Uterus (tissue), 4 donors: ENCODE results near the gene SPTBN4. TPM values are rescaled to one million over a fixed set of nuclear protein-coding genes. Genes with fewer than 3 reads are reported as not detected.

Experiments
- DNase-seq, 2 donors: peaks; one replicate each; pipeline ENCODE4 v3.0.0-alpha.2; 2019 to 2020
- H3K27ac ChIP-seq, 2 donors: fragments of 200-600 bp; sonication (generic); 1 replicate in 1 of 2; 2 replicates in 1 of 2; pipeline ENCODE4 v1.5.1; 2016 to 2018
- H3K27me3 ChIP-seq, 2 donors: fragments of 200-600 bp; sonication (generic); one replicate each; pipeline ENCODE4 v1.5.1; 2018 to 2019; ENCODE audit warnings: control low read depth in 1 of 2
- H3K36me3 ChIP-seq, 2 donors: fragments of 200-600 bp; sonication (generic); one replicate each; pipeline ENCODE4 v1.5.1; 2019; ENCODE audit warnings: control low read depth in 1 of 2
- H3K4me1 ChIP-seq, 2 donors: fragments of 200-600 bp; sonication (generic); one replicate each; pipeline ENCODE4 v1.5.1; 2018 to 2019; ENCODE audit warnings: control low read depth in 1 of 2
- H3K4me3 ChIP-seq, 2 donors: fragments of 200-600 bp; sonication (generic); 1 replicate in 1 of 2; 2 replicates in 1 of 2; pipeline ENCODE4 v1.5.1; 2018 to 2019; ENCODE audit warnings: mild to moderate bottlenecking in 1 of 2
- H3K9me3 ChIP-seq, 2 donors: fragments of 200-600 bp; sonication (generic); one replicate each; pipeline ENCODE4 v1.5.1; 2019; ENCODE audit warnings: control low read depth in 1 of 2
- POLR2A ChIP-seq, 2 donors: fragments of 450-650 bp; IDR thresholded peaks; one replicate each; pipeline ENCODE4 v1.6.1; 2016; ENCODE audit warnings: antibody characterized with exemption in 2 of 2, mild to moderate bottlenecking in 1 of 2, moderate library complexity in 1 of 2
- intact Hi-C: fragments of 100-400 bp; cut with DNase I; formaldehyde crosslinking; loops from one replicate; pipeline ENCODE4 v1.15.1; 2023; ENCODE audit warnings: low total_unique reads
- total RNA-seq, 4 donors: library from RNA; depleted of rRNA in 3 of 4; stranded (reverse); fragments of >200 nt in 3 of 4; gene quantifications; one replicate each; pipeline versions ENCODE4 v1.1.0 to v1.2.4, GENCODE V29; 2014 to 2023
- TF ChIP-seq, protein P1 (sequence below), 4 experiments: fragments of 200-600 bp in 2 of 4; fragments of 450-650 bp in 2 of 4; sonication (generic) in 2 of 4; IDR thresholded peaks; one replicate each; pipeline ENCODE4 v1.5.1; 2016 to 2019; ENCODE audit warnings: antibody characterized with exemption in 4 of 4, mild to moderate bottlenecking in 2 of 4, moderate library complexity in 1 of 4
- donor health status: DM: yes; HTN: yes; CAD: no.

Gene SPTBN4
- total RNA-seq, 4 donors from 2014 or later: 3.1 to 7.0 (median 5.3) TPM; not detected in 1

DNA sequence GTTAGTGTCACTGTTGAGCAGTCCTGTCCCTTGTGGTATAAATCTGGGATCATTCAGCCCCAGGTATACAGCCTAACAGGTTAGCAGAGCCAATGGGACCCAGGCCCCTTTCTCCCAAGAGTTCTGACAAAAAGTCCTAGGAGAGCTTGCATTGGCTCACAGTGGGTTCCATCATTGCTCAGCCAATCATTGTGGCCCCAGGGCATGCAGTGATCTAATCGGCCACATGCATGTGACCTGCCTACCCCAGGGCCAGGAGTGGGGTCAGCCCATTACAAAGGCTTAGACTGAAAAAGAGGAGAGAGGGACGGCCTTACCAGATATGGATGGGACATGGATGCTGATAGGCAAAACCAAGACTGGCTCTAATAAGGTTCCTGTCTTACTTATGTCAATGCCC, 41.1 kb downstream of the SPTBN4 start:
- Histone ChIP-seq H3K27me3 (no peaks in the 10 kb centered on the region), H3K36me3 (no peaks in the 10 kb centered on the region), H3K4me3 (no peak overlapping the region), H3K9me3 (no peaks in the 10 kb centered on the region), H3K27ac (no peak overlapping the region), H3K4me1 (peaks cover 0 to 4% of the 10 kb centered on the region in 2 donors)
- intact Hi-C loops: no loop called here
- DNase-seq: no peak
- TF ChIP-seq, protein P1, sequence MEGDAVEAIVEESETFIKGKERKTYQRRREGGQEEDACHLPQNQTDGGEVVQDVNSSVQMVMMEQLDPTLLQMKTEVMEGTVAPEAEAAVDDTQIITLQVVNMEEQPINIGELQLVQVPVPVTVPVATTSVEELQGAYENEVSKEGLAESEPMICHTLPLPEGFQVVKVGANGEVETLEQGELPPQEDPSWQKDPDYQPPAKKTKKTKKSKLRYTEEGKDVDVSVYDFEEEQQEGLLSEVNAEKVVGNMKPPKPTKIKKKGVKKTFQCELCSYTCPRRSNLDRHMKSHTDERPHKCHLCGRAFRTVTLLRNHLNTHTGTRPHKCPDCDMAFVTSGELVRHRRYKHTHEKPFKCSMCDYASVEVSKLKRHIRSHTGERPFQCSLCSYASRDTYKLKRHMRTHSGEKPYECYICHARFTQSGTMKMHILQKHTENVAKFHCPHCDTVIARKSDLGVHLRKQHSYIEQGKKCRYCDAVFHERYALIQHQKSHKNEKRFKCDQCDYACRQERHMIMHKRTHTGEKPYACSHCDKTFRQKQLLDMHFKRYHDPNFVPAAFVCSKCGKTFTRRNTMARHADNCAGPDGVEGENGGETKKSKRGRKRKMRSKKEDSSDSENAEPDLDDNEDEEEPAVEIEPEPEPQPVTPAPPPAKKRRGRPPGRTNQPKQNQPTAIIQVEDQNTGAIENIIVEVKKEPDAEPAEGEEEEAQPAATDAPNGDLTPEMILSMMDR (IDR thresholded peaks at IDR 0.05): no peak
- no peak for TF ChIP-seq POLR2A (IDR thresholded peaks at IDR 0.05)

DNA sequence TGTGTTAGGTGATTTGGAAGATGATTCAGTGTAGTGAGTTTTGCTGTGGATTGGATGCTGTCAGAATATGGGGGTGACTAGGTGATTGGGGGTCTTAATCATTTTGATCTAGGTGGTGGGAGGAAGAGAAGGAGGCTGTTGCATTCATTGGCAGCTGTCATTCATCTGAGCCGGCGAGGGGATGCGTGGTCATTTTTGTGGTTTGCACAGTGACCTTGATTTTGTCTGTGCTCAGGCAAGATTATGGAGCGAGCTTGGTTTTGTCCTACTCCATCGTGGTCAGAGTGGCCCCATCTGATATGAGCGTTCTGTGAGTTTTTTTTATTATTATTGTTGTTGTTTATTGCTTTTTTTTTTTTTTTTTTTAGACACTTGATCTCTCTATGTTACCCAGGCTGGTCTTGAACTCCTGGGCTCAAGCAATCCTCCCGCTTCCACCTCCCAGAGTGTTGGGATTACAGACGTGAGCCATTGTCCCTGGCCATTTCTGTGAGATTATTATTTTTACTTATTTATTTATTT, 42.0 kb downstream of the SPTBN4 start:
- Histone ChIP-seq H3K9me3 (no peaks in the 10 kb centered on the region), H3K27ac (no peak overlapping the region), H3K4me3 (no peak overlapping the region), H3K36me3 (no peaks in the 10 kb centered on the region), H3K4me1 (peaks cover 0 to 6% of the 10 kb centered on the region in 2 donors), H3K27me3 (no peaks in the 10 kb centered on the region)
- intact Hi-C loops: no loop called here
- no peak for DNase-seq
- TF ChIP-seq POLR2A (IDR thresholded peaks at IDR 0.05): no peak

DNA sequence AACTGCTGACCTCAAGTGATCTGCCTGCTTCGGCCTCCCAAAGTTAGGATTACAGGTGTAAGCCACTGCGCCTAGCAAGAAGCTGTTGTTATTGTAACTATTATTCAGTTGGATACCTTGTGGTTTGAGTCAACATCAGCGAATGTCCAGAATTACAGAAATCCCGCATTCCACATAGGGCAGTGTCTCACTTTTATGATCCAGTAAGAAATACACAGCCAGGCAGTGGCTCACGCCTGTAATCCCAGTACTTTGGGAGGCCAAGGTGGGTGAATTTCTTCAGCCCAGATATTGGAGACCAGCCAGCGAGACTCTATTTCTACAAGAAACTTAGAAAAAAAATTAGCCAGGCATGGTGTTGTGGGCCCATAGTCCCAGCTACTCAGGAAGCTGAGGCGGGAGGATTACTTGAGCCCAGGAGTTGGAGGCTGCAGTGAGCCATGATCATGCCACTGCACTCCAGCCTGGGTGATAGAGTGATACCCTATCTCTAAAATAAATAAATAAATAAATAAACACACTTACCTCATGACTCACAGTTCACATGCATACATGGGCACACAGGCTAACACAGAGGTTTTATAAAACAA, 43.8 kb downstream of the SPTBN4 start:
- TF ChIP-seq, protein P1 (IDR thresholded peaks at IDR 0.05): no peak
- TF ChIP-seq POLR2A (IDR thresholded peaks at IDR 0.05): no peak
- no peak for DNase-seq
- intact Hi-C loops: no loop called here
- Histone ChIP-seq H3K9me3 (no peaks in the 10 kb centered on the region), H3K27me3 (no peaks in the 10 kb centered on the region), H3K36me3 (no peaks in the 10 kb centered on the region), H3K4me1 (peaks cover 0 to 6% of the 10 kb centered on the region in 2 donors), H3K27ac (no peak overlapping the region), H3K4me3 (no peak overlapping the region)

DNA sequence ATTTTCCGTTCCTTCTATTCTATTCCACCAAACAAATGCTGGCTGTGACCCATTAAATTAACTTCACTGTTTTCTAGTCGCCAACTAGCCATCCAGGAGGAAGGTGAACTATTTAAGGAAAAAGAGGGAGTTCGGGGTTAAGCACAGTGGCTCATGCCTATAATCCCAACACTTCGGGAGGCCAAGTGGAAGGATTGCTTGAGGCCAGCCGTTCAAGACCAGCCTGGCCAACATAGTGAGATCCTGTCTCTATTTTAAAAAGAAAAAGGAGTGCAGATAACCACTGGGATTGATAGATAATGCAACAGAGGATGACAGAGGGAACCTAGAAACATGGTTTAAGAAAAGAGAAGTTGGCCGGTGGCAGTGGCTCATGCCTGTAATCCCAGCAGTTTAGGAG, 44.7 kb downstream of the SPTBN4 start:
- intact Hi-C loops: no loop called here

DNA sequence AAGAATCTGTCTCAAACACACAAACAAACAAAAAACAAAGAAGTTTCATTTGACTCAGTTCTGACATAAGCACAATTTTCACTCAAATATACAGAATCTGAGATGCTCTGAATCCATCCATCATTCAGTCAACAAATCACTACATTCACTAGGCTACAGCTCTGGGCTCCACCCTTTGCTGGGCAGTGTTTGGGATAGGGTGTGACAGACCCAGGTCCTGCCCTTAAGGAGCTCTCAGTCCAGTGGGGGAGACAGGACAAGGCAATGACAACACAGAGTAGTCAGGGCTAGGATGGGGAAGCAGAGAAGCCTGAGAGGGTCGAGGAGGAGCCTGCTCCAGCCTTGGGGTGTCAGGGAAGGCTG, 45.3 kb downstream of the SPTBN4 start:
- intact Hi-C loops: no loop called here
- Histone ChIP-seq H3K27me3 (no peaks in the 10 kb centered on the region), H3K27ac (no peak overlapping the region), H3K9me3 (no peaks in the 10 kb centered on the region), H3K36me3 (no peaks in the 10 kb centered on the region), H3K4me1 (peaks cover 0 to 6% of the 10 kb centered on the region in 2 donors), H3K4me3 (no peak overlapping the region)
- TF ChIP-seq POLR2A (IDR thresholded peaks at IDR 0.05): no peak
- no peak for DNase-seq

More for the DNA sequence above, 44.7 kb downstream of the SPTBN4 start:
- Histone ChIP-seq H3K27ac (no peak overlapping the region), H3K4me3 (no peak overlapping the region), H3K4me1 (peaks cover 0 to 6% of the 10 kb centered on the region in 2 donors), H3K27me3 (no peaks in the 10 kb centered on the region), H3K36me3 (no peaks in the 10 kb centered on the region), H3K9me3 (no peaks in the 10 kb centered on the region)
- no peak for TF ChIP-seq POLR2A (IDR thresholded peaks at IDR 0.05)
- TF ChIP-seq, protein P1 (IDR thresholded peaks at IDR 0.05): no peak
- DNase-seq: no peak

DNA sequence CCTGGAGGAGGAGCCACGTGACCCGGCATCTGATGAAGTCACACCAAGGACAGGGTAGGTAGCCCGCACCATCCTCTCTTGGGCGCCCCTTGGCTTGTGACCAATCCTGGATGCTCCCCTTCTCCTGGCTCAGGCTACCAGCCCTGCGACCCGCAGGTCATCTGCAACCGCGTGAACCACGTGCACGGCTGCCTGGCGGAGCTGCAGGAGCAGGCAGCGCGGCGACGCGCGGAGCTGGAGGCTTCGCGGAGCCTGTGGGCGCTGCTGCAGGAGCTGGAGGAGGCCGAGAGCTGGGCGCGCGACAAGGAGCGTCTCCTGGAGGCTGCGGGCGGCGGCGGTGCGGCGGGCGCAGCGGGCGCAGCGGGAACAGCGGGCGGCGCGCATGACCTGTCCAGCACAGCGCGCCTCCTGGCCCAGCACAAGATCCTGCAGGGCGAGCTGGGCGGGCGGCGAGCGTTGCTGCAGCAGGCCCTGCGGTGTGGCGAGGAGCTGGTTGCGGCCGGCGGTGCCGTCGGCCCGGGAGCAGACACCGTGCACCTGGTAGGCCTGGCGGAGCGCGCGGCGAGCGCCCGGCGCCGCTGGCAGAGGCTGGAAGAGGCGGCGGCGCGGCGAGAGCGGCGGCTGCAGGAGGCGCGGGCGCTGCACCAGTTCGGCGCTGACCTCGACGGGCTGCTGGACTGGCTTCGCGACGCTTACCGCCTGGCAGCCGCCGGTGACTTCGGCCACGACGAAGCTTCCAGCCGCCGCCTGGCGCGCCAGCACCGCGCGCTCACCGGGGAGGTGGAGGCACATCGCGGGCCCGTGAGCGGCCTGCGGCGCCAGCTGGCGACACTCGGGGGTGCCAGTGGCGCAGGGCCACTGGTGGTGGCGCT, 45.9 kb downstream of the SPTBN4 start:
- TF ChIP-seq, protein P1 (IDR thresholded peaks at IDR 0.05): no peak
- no peak for TF ChIP-seq POLR2A (IDR thresholded peaks at IDR 0.05)
- H3K4me1 ChIP-seq: peaks cover 0 to 6% of the 10 kb centered on the region in 2 donors
- H3K36me3 ChIP-seq: no peaks in the 10 kb centered on the region
- H3K27ac ChIP-seq: no peak overlapping the region
- intact Hi-C loops: no loop called here
- DNase-seq: no peak
- H3K4me3 ChIP-seq: no peak overlapping the region
- no peaks in the 10 kb centered on the region for H3K9me3 ChIP-seq
- H3K27me3 ChIP-seq: no peaks in the 10 kb centered on the region
